ENCODE measurements around the gene TFCP2L1. TPM values are rescaled to one million over a fixed set of nuclear protein-coding genes. Genes with fewer than 3 reads are reported as not detected.

TFCP2L1 gene
- total RNA-seq, 1 donor from 2014 or later: 0.03 TPM

- no peak for DNase-seq (ENCODE audit: low spot score)
- intact Hi-C loops (cut with DNase I): no loop called here
These were observed 96.0 kb downstream of the TFCP2L1 start for GRCh38 chr2:121189011-121189410.

- no peak for DNase-seq (ENCODE audit: low spot score)
- intact Hi-C loops (cut with DNase I): no loop called here
These were observed 97.0 kb downstream of the TFCP2L1 start for GRCh38 chr2:121187982-121188411.

GRCh38 chr2:121187351-121187981 is 97.5 kb downstream of the TFCP2L1 start:
- intact Hi-C loops (cut with DNase I): no loop called here

GRCh38 chr2:121186261-121186660 is 98.7 kb downstream of the TFCP2L1 start:
- intact Hi-C loops (cut with DNase I): no loop called here
- no peak for DNase-seq (ENCODE audit: low spot score)

More at GRCh38 chr2:121187351-121187981, 97.5 kb downstream of the TFCP2L1 start:
- no peak for DNase-seq (ENCODE audit: low spot score)

GRCh38 chr2:121185571-121186074 is 99.4 kb downstream of the TFCP2L1 start:
- intact Hi-C loops (cut with DNase I): no loop called here
- DNase-seq (ENCODE audit: low spot score): no peak

GRCh38 chr2:121185111-121185510 is 99.9 kb downstream of the TFCP2L1 start:
- DNase-seq (ENCODE audit: low spot score): no peak
- intact Hi-C loops (cut with DNase I): no loop called here

- no peak for DNase-seq (ENCODE audit: low spot score)
- intact Hi-C loops (cut with DNase I): no loop called here
These were observed 100.6 kb downstream of the TFCP2L1 start for GRCh38 chr2:121184248-121184862.

- no peak for DNase-seq (ENCODE audit: low spot score)
- intact Hi-C loops (cut with DNase I): no loop called here
These were observed 102.5 kb downstream of the TFCP2L1 start for GRCh38 chr2:121182520-121182919.

GRCh38 chr2:121179467-121179866 is 105.5 kb downstream of the TFCP2L1 start:
- intact Hi-C loops (cut with DNase I): no loop called here
- no peak for DNase-seq (ENCODE audit: low spot score)

GRCh38 chr2:121178730-121179129 is 106.3 kb downstream of the TFCP2L1 start:
- no peak for DNase-seq (ENCODE audit: low spot score)
- intact Hi-C loops (cut with DNase I): no loop called here

- no peak for DNase-seq (ENCODE audit: low spot score)
- intact Hi-C loops (cut with DNase I): no loop called here
These were observed 107.1 kb downstream of the TFCP2L1 start for GRCh38 chr2:121177896-121178295.

GRCh38 chr2:121175326-121175725 is 109.7 kb downstream of the TFCP2L1 start:
- intact Hi-C loops (cut with DNase I): no loop called here
- no peak for DNase-seq (ENCODE audit: low spot score)

GRCh38 chr2:121173806-121174205 is 111.2 kb downstream of the TFCP2L1 start:
- DNase-seq (ENCODE audit: low spot score): no peak
- intact Hi-C loops (cut with DNase I): no loop called here

- intact Hi-C loops (cut with DNase I): no loop called here
- DNase-seq (ENCODE audit: low spot score): no peak
These were observed 111.9 kb downstream of the TFCP2L1 start for GRCh38 chr2:121173112-121173511.

GRCh38 chr2:121172456-121172855 is 112.5 kb downstream of the TFCP2L1 start:
- DNase-seq (ENCODE audit: low spot score): no peak
- intact Hi-C loops (cut with DNase I): no loop called here

GRCh38 chr2:121171625-121172119 is 113.3 kb downstream of the TFCP2L1 start:
- intact Hi-C loops (cut with DNase I): no loop called here
- no peak for DNase-seq (ENCODE audit: low spot score)

GRCh38 chr2:121170577-121170976 is 114.4 kb downstream of the TFCP2L1 start:
- intact Hi-C loops (cut with DNase I): no loop called here
- DNase-seq (ENCODE audit: low spot score): no peak

- no peak for DNase-seq (ENCODE audit: low spot score)
- intact Hi-C loops (cut with DNase I): no loop called here
These were observed 117.6 kb downstream of the TFCP2L1 start for GRCh38 chr2:121167411-121167810.

Measured in cardiac septum (tissue), 1 donor.